Measurements from ENCODE around the gene C2orf74. TPM values are rescaled to one million over a fixed set of nuclear protein-coding genes. Genes with fewer than 3 reads are reported as not detected.

The C2orf74 gene
- total and polyA plus RNA-seq, 9 of the 15 experiments (the other 6 are each of a cell fraction or from before 2014, with no cell fraction given): not detected

DNA sequence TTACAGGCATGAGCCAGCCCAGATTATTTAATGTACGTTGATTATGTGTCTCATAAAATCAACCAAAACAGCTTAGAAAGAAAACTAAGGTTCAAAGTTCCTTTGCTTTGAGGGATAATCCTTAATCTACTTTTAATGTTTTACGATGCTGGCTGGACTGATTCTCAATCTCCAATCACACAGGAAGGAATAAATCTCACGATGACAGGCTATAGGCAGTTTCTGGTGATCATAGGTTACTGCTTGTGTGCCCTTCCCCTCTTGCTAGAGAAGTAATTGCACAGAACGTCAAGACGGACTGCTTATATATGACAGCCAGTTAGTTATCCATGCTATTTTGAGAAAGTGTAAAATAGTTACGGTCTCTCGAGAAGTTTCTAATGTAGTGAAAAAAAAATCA is 43.1 kb downstream of the C2orf74 start:
- FAIRE-seq (no peak), DNase-seq (ENCODE audit: extremely low read depth in 1 of 4, low spot score in 3 of 4) (no peak), ATAC-seq (no peak)
- no peaks in the 10 kb centered on the region for H3K27me3 ChIP-seq (ENCODE audit: control insufficient read depth in 2 of 2, insufficient read depth in 2 of 2, low read length in 2 of 2)
- 87% methylated on average over 7 of the region's 7 CpGs for WGBS (ENCODE audit: insufficient coverage, low coverage, missing lambda C conversion rate)
- intact Hi-C loops (cut with micrococcal nuclease): no loop called here
- no peaks in the 10 kb centered on the region for H3K9me1 ChIP-seq (ENCODE audit: control insufficient read depth, insufficient read depth, low read length)
- in situ Hi-C loops (cut with MboI): no loop called here
- H4K20me1 ChIP-seq (replicated peaks; ENCODE audit: control insufficient read depth, insufficient read depth, low read length): no peaks in the 10 kb centered on the region
- ChIA-PET CTCF (ENCODE audit: low intra/inter-chr PET ratio) (no interaction called here), POLR2A (interaction anchor here (0.6 to 0.9 kb wide), 2 partner anchors 46 to 582 kb away, joined by 3 read pairs; no protein-coding TSS in a partner anchor)
- no peak overlapping the region for H3K27ac ChIP-seq (ENCODE audit: extremely low read depth, low read depth, low read length)
- H3K4me3 ChIP-seq: no peak overlapping the region
- no peaks in the 10 kb centered on the region for H3K4me1 ChIP-seq (replicated peaks in 1 of 2; ENCODE audit: control insufficient read depth in 2 of 2, insufficient read depth in 2 of 2, low read length in 2 of 2)
- no peaks in the 10 kb centered on the region for H3K9me3 ChIP-seq (replicated peaks; ENCODE audit: control insufficient read depth, insufficient read depth, low read depth, low read length)
- TF ChIP-seq ARID2 (IDR thresholded peaks at IDR 0.05) (no peak), ZNF311 (CRISPR knock-in tag; IDR thresholded peaks at IDR 0.05) (no peak), YBX1 (IDR thresholded peaks at IDR 0.05) (no peak), BRCA1 (IDR thresholded peaks at IDR 0.05) (no peak), BRCA1 (CRISPR knock-in tag; IDR thresholded peaks at IDR 0.05) (no peak), ESRRB (CRISPR knock-in tag; IDR thresholded peaks at IDR 0.05; ENCODE audit: borderline replicate concordance) (no peak)
- TF ChIP-seq, protein P1, sequence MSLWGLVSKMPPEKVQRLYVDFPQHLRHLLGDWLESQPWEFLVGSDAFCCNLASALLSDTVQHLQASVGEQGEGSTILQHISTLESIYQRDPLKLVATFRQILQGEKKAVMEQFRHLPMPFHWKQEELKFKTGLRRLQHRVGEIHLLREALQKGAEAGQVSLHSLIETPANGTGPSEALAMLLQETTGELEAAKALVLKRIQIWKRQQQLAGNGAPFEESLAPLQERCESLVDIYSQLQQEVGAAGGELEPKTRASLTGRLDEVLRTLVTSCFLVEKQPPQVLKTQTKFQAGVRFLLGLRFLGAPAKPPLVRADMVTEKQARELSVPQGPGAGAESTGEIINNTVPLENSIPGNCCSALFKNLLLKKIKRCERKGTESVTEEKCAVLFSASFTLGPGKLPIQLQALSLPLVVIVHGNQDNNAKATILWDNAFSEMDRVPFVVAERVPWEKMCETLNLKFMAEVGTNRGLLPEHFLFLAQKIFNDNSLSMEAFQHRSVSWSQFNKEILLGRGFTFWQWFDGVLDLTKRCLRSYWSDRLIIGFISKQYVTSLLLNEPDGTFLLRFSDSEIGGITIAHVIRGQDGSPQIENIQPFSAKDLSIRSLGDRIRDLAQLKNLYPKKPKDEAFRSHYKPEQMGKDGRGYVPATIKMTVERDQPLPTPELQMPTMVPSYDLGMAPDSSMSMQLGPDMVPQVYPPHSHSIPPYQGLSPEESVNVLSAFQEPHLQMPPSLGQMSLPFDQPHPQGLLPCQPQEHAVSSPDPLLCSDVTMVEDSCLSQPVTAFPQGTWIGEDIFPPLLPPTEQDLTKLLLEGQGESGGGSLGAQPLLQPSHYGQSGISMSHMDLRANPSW (CRISPR knock-in tag; IDR thresholded peaks at IDR 0.05): no peak
- TF ChIP-seq, protein P2, sequence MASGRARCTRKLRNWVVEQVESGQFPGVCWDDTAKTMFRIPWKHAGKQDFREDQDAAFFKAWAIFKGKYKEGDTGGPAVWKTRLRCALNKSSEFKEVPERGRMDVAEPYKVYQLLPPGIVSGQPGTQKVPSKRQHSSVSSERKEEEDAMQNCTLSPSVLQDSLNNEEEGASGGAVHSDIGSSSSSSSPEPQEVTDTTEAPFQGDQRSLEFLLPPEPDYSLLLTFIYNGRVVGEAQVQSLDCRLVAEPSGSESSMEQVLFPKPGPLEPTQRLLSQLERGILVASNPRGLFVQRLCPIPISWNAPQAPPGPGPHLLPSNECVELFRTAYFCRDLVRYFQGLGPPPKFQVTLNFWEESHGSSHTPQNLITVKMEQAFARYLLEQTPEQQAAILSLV (tag; IDR thresholded peaks at IDR 0.05): no peak
- TF ChIP-seq, protein P3, sequence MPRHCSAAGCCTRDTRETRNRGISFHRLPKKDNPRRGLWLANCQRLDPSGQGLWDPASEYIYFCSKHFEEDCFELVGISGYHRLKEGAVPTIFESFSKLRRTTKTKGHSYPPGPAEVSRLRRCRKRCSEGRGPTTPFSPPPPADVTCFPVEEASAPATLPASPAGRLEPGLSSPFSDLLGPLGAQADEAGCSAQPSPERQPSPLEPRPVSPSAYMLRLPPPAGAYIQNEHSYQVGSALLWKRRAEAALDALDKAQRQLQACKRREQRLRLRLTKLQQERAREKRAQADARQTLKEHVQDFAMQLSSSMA (CRISPR knock-in tag; IDR thresholded peaks at IDR 0.05): no peak
- BruUV-seq (replicated peaks): no TSS peak
- H3K9ac ChIP-seq (ENCODE audit: insufficient read depth in 1 of 2, low read depth in 2 of 2, low read length in 2 of 2): no peak overlapping the region
- peaks cover 88% of the 10 kb centered on the region for H3K36me3 ChIP-seq (ENCODE audit: control insufficient read depth, insufficient read depth, low read length)
- no peak overlapping the region for H2AFZ ChIP-seq (ENCODE audit: low read depth, low read length)
- H3K79me2 ChIP-seq (ENCODE audit: control insufficient read depth, insufficient read depth, low read length): no peaks in the 10 kb centered on the region
- H3K4me2 ChIP-seq (ENCODE audit: insufficient read depth, low read length): no peak overlapping the region
